Measurements from ENCODE around the gene COPA. TPM values are rescaled to one million over a fixed set of nuclear protein-coding genes. Genes with fewer than 3 reads are reported as not detected.

The COPA gene
- total RNA-seq, 1 donor from 2014 or later, result 56.3 TPM

DNA sequence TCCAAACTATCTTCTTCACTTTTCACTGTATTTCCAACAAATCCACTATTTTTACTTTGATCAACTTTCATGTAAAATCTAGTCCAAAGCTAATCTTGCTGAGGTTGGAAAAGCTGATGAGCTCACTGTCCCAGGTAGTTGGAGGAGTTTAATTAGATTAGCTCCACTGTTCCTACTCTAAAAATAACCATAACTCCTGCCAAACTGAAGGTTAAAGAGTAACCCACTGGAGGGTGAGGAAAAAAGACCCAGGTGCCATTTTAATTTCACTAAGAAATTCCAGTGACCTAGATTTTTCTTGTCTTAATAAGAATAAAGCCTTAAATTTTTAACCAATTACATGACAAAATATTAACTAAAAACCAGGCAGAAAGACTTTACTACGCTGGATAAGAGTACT is 96.0 kb downstream of the COPA start:
- no peak overlapping the region for H3K27ac ChIP-seq
- intact Hi-C loops (cut with DNase I), result no loop called here

DNA sequence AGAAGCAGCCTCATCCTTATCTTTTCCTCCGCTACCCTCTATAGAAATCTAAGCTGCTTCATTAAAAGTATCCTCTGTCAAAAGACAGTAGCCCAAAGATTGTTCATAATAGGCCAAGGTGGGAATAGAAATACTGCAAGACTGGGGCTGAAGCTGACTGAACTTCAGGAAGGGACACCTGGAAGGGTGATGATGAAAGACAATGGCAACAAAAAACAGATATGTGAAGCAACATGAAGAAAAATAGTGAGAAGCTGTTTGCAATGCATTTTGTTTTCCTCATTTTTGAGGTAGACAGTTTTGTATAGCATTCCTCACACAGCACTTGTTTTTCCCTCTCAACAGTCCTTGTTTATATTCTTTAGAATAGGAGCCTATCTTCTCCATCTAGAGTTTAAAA is 97.6 kb downstream of the COPA start:
- peaks cover 6 to 11% of the 10 kb centered on the region in 2 donors for H3K36me3 ChIP-seq
- peak overlapping the region; percentile 65 to 66 for H3K27ac ChIP-seq
- DNase-seq (ENCODE audit: low spot score in 2 of 2), result no peak
- peaks cover 0 to 22% of the 10 kb centered on the region in 2 donors for H3K4me1 ChIP-seq
- intact Hi-C loops (cut with DNase I), result no loop called here
- no peaks in the 10 kb centered on the region for H3K9me3 ChIP-seq
- no peaks in the 10 kb centered on the region for H3K27me3 ChIP-seq
- no peak overlapping the region for H3K4me3 ChIP-seq
- TF ChIP-seq, protein P1, sequence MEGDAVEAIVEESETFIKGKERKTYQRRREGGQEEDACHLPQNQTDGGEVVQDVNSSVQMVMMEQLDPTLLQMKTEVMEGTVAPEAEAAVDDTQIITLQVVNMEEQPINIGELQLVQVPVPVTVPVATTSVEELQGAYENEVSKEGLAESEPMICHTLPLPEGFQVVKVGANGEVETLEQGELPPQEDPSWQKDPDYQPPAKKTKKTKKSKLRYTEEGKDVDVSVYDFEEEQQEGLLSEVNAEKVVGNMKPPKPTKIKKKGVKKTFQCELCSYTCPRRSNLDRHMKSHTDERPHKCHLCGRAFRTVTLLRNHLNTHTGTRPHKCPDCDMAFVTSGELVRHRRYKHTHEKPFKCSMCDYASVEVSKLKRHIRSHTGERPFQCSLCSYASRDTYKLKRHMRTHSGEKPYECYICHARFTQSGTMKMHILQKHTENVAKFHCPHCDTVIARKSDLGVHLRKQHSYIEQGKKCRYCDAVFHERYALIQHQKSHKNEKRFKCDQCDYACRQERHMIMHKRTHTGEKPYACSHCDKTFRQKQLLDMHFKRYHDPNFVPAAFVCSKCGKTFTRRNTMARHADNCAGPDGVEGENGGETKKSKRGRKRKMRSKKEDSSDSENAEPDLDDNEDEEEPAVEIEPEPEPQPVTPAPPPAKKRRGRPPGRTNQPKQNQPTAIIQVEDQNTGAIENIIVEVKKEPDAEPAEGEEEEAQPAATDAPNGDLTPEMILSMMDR (IDR thresholded peaks at IDR 0.05), result no peak

More for the DNA sequence above, 96.0 kb downstream of the COPA start:
- no peak for DNase-seq (ENCODE audit: low spot score in 2 of 2)
- Histone ChIP-seq H3K4me3 (no peak overlapping the region), H3K4me1 (peaks cover 0 to 26% of the 10 kb centered on the region in 2 donors), H3K27me3 (no peaks in the 10 kb centered on the region), H3K36me3 (peaks cover 0 to 6% of the 10 kb centered on the region in 2 donors), H3K9me3 (no peaks in the 10 kb centered on the region)
- TF ChIP-seq, protein P1 (IDR thresholded peaks at IDR 0.05), result no peak

DNA sequence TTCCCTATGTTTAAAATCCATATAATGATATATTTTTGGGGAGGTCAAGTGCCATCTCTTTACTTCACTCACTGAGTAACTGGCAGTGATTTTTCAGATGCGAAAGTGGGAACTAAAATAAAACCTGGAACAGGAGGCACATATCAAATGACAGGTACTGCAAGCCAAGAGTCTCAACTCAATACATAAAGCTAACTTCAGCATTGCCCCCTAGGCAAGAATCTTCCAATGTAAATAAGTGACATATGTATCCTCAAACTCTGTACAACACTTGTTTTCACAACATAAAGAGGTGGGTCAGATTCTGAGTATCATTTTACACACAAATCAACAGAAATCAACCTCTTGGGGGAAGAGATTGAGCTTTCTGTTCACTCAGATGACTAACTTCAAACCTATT is 98.8 kb downstream of the COPA start:
- H3K4me1 ChIP-seq, result peaks cover 0 to 17% of the 10 kb centered on the region in 2 donors

DNA sequence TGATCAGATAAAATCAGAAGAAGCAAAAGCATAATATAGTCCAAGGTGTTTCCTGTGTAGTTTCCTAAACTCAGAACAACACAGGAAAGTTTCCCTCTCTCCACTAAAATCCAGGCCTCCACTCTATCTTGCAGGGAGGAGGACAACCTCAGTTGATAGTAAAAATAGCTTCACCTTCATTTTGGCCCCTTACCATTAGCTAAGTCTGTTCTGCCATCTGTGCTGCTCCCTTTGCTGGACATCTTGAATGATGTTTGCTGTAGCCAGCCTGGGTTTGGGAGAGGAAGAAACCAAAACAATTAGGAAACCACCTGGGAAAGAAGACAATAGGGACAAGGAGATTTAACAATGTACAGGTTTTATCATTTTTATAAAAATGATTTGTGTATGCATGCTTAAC is 99.3 kb downstream of the COPA start:
- Histone ChIP-seq H3K4me3 (no peak overlapping the region), H3K27me3 (no peaks in the 10 kb centered on the region), H3K4me1 (peaks cover 0 to 17% of the 10 kb centered on the region in 2 donors), H3K36me3 (peaks cover 22 to 27% of the 10 kb centered on the region in 2 donors), H3K27ac (peak overlapping the region in 1 of 2 donors; percentile 65), H3K9me3 (no peaks in the 10 kb centered on the region)
- TF ChIP-seq, protein P1 (IDR thresholded peaks at IDR 0.05), result no peak
- no peak for DNase-seq (ENCODE audit: low spot score in 2 of 2)
- intact Hi-C loops (cut with DNase I), result no loop called here

More for the DNA sequence above, 98.8 kb downstream of the COPA start:
- no peaks in the 10 kb centered on the region for H3K27me3 ChIP-seq
- H3K27ac ChIP-seq, result peak overlapping the region; percentile 65 to 66
- no peak for DNase-seq (ENCODE audit: low spot score in 2 of 2)
- peaks cover 18 to 23% of the 10 kb centered on the region in 2 donors for H3K36me3 ChIP-seq
- TF ChIP-seq, protein P1 (IDR thresholded peaks at IDR 0.05), result no peak
- H3K9me3 ChIP-seq, result no peaks in the 10 kb centered on the region
- intact Hi-C loops (cut with DNase I), result no loop called here
- H3K4me3 ChIP-seq, result no peak overlapping the region

DNA sequence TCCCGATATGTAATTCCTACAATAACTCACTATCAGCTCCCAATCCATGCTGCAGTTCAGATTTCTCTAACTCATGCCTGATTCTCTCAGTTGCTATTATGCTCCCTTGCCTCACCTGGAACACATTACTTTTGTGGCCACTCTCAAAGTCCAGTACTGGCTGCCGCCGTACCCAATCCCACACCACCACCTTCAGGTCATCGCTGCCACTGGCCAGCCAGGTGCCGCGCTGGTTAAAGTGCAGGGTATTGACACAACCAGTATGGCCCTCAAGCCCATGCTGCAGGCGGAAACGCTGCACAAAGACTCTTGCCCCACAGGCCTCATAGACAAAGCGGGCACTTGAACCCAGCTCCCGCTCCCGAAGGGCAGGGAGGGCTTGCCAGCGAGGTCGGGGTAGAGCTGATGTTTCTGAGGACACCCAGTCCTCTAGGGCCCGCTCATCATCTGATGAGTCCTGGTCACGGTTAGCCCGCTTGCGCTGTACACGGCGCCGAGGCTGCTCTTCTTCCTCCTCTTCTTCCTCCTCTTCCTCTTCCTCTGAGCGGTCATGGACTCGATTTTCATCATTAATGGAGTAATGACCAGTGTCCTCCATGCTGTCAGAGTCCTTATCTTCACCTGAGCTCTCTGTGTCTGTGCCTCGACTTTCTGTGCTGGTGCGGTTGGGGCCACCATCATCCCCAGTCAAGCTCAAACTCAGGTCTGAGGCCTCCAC is 103.3 kb downstream of the COPA start:
- H3K36me3 ChIP-seq, result peaks cover 59 to 66% of the 10 kb centered on the region in 2 donors
- intact Hi-C loops (cut with DNase I), result no loop called here

More for the DNA sequence above, 103.3 kb downstream of the COPA start:
- H3K4me1 ChIP-seq, result peaks cover 0 to 7% of the 10 kb centered on the region in 2 donors
- no peak overlapping the region for H3K27ac ChIP-seq
- DNase-seq (ENCODE audit: low spot score in 2 of 2), result no peak
- H3K4me3 ChIP-seq, result no peak overlapping the region
- H3K9me3 ChIP-seq, result no peaks in the 10 kb centered on the region
- TF ChIP-seq, protein P1 (IDR thresholded peaks at IDR 0.05), result no peak
- no peaks in the 10 kb centered on the region for H3K27me3 ChIP-seq

Other genes starting within 250 kb of the COPA start
- gene IGSF8, start 244.6 kb downstream of the COPA start, total RNA-seq, result 37.9 TPM
- gene ATP1A2, start 227.5 kb downstream of the COPA start, total RNA-seq, result 316 TPM
- gene ATP1A4, start 191.6 kb downstream of the COPA start, total RNA-seq, result not detected
- gene CASQ1, start 152.7 kb downstream of the COPA start, total RNA-seq, result not detected
- gene PEA15, start 137.9 kb downstream of the COPA start, total RNA-seq, result 178 TPM
- gene DCAF8, start 80.7 kb downstream of the COPA start, total RNA-seq, result 68.9 TPM
- 36.6 TPM for gene PEX19, start 58.1 kb downstream of the COPA start, total RNA-seq
- 141 TPM for gene NCSTN, start 133 bp upstream of the COPA start, total RNA-seq
- gene NHLH1, start 23.8 kb upstream of the COPA start, total RNA-seq, result not detected
- gene VANGL2, start 57.3 kb upstream of the COPA start, total RNA-seq, result 0.96 TPM
- gene SLAMF6, start 180.0 kb upstream of the COPA start, total RNA-seq, result not detected
- 1.1 TPM for gene CD84, start 236.2 kb upstream of the COPA start, total RNA-seq